CD8-positive, alpha-beta memory T cell (primary cell): ENCODE measurements around the gene ENPP4. TPM values are rescaled to one million over a fixed set of nuclear protein-coding genes. Genes with fewer than 3 reads are reported as not detected.
"Not testable (repeated sequence)": the region's sequence is repeated elsewhere in the genome, so short reads cannot be mapped to it uniquely, and the experiment has no call there.

ENCODE experiments used
- CTCF ChIA-PET: fragments of 350-600 bp; sonication (Branson Sonifier 250); formaldehyde crosslinking; loops from one replicate; lab custom pipeline; 2021; ENCODE audit warnings: antibody characterized with exemption; lab: Charles Lee
- POLR2A ChIA-PET: fragments of 350-600 bp; sonication (Branson Sonifier 250); formaldehyde crosslinking; loops from one replicate; lab custom pipeline; 2021; ENCODE audit warnings: antibody characterized with exemption; lab: Charles Lee
- DNase-seq, 5 donors: peaks; one replicate each; pipeline versions ENCODE4 v3.0.0 to v3.0.0-alpha.2; 2020 to 2022; ENCODE audit warnings: mixed read lengths in 1 of 5
- H3K27ac ChIP-seq: one replicate; pipeline ENCODE4 v1.7.0; 2013; ENCODE audit warnings: low read depth, mild to moderate bottlenecking, low read length, moderate library complexity
- H3K27me3 ChIP-seq: 2 replicates; pipeline ENCODE4 v1.7.0; 2013; ENCODE audit warnings: low read length, mild to moderate bottlenecking; ENCODE audit not compliant: insufficient read depth, poor library complexity, severe bottlenecking
- H3K36me3 ChIP-seq: 2 replicates; pipeline ENCODE4 v1.7.0; 2013; ENCODE audit warnings: mild to moderate bottlenecking, low read length, moderate library complexity; ENCODE audit not compliant: insufficient read depth
- H3K4me1 ChIP-seq: 2 replicates; pipeline ENCODE4 v1.7.0; 2013; ENCODE audit warnings: mild to moderate bottlenecking, low read length, moderate library complexity; ENCODE audit not compliant: insufficient read depth
- H3K4me3 ChIP-seq: 2 replicates; pipeline ENCODE4 v1.7.0; 2013; ENCODE audit warnings: mild to moderate bottlenecking, low read length
- H3K9me3 ChIP-seq: 2 replicates; pipeline ENCODE4 v1.7.0; 2013; ENCODE audit warnings: mild to moderate bottlenecking, low read length
- H3K27ac Mint-ChIP-seq, 8 donors: one replicate each; pipeline ENCODE4 v1.8.0; 2020 to 2021; ENCODE audit warnings: mixed read lengths in 8 of 8, mild to moderate bottlenecking in 6 of 8, inconsistent platforms in 3 of 8, moderate library complexity in 3 of 8
- H3K27me3 Mint-ChIP-seq, 2 donors: one replicate each; pipeline ENCODE4 v1.8.0; 2020 to 2021; ENCODE audit warnings: mixed read lengths in 2 of 2, mild to moderate bottlenecking in 1 of 2, moderate library complexity in 1 of 2
- H3K36me3 Mint-ChIP-seq, 3 donors: one replicate each; pipeline ENCODE4 v1.8.0; 2020 to 2021; ENCODE audit warnings: mixed read lengths in 3 of 3, inconsistent platforms in 1 of 3, mild to moderate bottlenecking in 1 of 3
- H3K4me1 Mint-ChIP-seq, 3 donors: one replicate each; pipeline ENCODE4 v1.8.0; 2020 to 2021; ENCODE audit warnings: mixed read lengths in 3 of 3, inconsistent platforms in 1 of 3, mild to moderate bottlenecking in 1 of 3
- H3K4me3 Mint-ChIP-seq, 7 donors: one replicate each; pipeline ENCODE4 v1.8.0; 2020 to 2021; ENCODE audit warnings: mixed read lengths in 7 of 7, mild to moderate bottlenecking in 6 of 7, moderate library complexity in 4 of 7, inconsistent platforms in 2 of 7
- H3K9me3 Mint-ChIP-seq, 5 donors: one replicate each; pipeline ENCODE4 v1.8.0; 2020 to 2022; ENCODE audit warnings: mixed read lengths in 5 of 5, mild to moderate bottlenecking in 3 of 5, moderate library complexity in 2 of 5, inconsistent platforms in 1 of 5
- polyA plus RNA-seq: library from polyadenylated mRNA; unstranded; fragments of 300-500 nt; fragmentation: Illumina TruSeq; gene quantifications from one replicate; pipeline ENCODE4 v1.2.3, GENCODE V29; 2021
- total RNA-seq, 2 experiments: library from RNA; stranded (reverse); gene quantifications; one replicate each; pipeline ENCODE4 v1.2.3, GENCODE V29; 2021

The ENPP4 gene
- total RNA-seq (10 to 100 TPM; 13.0 to 13.2 TPM), polyA plus RNA-seq (11.1 TPM)

GRCh38 chr6:46129629-46130511 lies at the start of gene ENPP4:
Gene ENPP4 (plus strand): TSS chr6:46129989. CDS start chr6:46139584, 9,595 bp downstream.
- CTCF ChIA-PET, result interaction anchor here (0.6 to 3.1 kb wide), 12 partner anchors 10 to 1654 kb away, joined by 3 to 14 read pairs (median 4); no protein-coding TSS in a partner anchor

GRCh38 chr6:46080111-46080510 lies 49.7 kb upstream of the ENPP4 start:
- Mint-ChIP-seq H3K9me3 (no peaks in the 10 kb centered on the region), H3K27me3 (no peaks in the 10 kb centered on the region), H3K36me3 (no peaks in the 10 kb centered on the region), H3K27ac (peak overlapping the region in 1 of 8 donors; percentile 22), H3K4me1 (peaks cover 2 to 18% (median 11%) of the 10 kb centered on the region in 3 donors), H3K4me3 (no peak overlapping the region)
- H3K36me3 ChIP-seq, result no peaks in the 10 kb centered on the region
- H3K9me3 ChIP-seq, result no peaks in the 10 kb centered on the region
- CTCF ChIA-PET, result interaction anchor here (1.4 to 1.5 kb wide), 2 partner anchors 10 to 12 kb away, joined by 3 to 8 read pairs; no protein-coding TSS in a partner anchor
- no peak for DNase-seq
- no peak overlapping the region for H3K27ac ChIP-seq
- no peak overlapping the region for H3K4me3 ChIP-seq
- no peaks in the 10 kb centered on the region for H3K27me3 ChIP-seq
- no peaks in the 10 kb centered on the region for H3K4me1 ChIP-seq
- POLR2A ChIA-PET, result no interaction called here

More at GRCh38 chr6:46129629-46130511, at the start of gene ENPP4:
- H3K27ac Mint-ChIP-seq, result peak within 1 kb of the TSS; percentile 88 to 98 (median 96)
- Histone ChIP-seq H3K27ac (peak within 1 kb of the TSS; percentile 81), H3K9me3 (no peaks in the 10 kb centered on the region), H3K4me3 (peak within 1 kb of the TSS; percentile 82), H3K36me3 (no peaks in the 10 kb centered on the region), H3K27me3 (no peaks in the 10 kb centered on the region), H3K4me1 (peaks cover 25% of the 10 kb centered on the region)
- H3K4me3 Mint-ChIP-seq, result peak within 1 kb of the TSS; percentile 96 to 100 (median 98)
- POLR2A ChIA-PET, result interaction anchor here (0.6 to 2.0 kb wide), 16 partner anchors 9 to 1347 kb away, joined by 3 to 11 read pairs (median 4); partner anchors contain the start of genes CD2AP and ENPP5
- peaks cover 43 to 77% (median 74%) of the 10 kb centered on the region in 3 donors for H3K4me1 Mint-ChIP-seq
- no peaks in the 10 kb centered on the region for H3K9me3 Mint-ChIP-seq
- DNase-seq, result peak; percentile 84 to 96 (median 92)
- H3K27me3 Mint-ChIP-seq, result peaks cover 0 to 1% of the 10 kb centered on the region in 2 donors
- H3K36me3 Mint-ChIP-seq, result peaks cover 0 to 12% (median 0%) of the 10 kb centered on the region in 3 donors

- H3K4me3 ChIP-seq, H3K27ac ChIP-seq, H3K9me3 Mint-ChIP-seq, H3K4me1 ChIP-seq, H3K27ac Mint-ChIP-seq, H3K36me3 Mint-ChIP-seq, H3K4me1 Mint-ChIP-seq, H3K27me3 ChIP-seq, H3K4me3 Mint-ChIP-seq, POLR2A ChIA-PET, CTCF ChIA-PET, H3K9me3 ChIP-seq, DNase-seq, H3K36me3 ChIP-seq: not testable (repeated sequence)
- H3K27me3 Mint-ChIP-seq, result peaks cover 10 to 27% of the 10 kb centered on the region in 2 donors
Measured at GRCh38 chr6:46085688-46086087, 44.1 kb upstream of the ENPP4 start.

DNA sequence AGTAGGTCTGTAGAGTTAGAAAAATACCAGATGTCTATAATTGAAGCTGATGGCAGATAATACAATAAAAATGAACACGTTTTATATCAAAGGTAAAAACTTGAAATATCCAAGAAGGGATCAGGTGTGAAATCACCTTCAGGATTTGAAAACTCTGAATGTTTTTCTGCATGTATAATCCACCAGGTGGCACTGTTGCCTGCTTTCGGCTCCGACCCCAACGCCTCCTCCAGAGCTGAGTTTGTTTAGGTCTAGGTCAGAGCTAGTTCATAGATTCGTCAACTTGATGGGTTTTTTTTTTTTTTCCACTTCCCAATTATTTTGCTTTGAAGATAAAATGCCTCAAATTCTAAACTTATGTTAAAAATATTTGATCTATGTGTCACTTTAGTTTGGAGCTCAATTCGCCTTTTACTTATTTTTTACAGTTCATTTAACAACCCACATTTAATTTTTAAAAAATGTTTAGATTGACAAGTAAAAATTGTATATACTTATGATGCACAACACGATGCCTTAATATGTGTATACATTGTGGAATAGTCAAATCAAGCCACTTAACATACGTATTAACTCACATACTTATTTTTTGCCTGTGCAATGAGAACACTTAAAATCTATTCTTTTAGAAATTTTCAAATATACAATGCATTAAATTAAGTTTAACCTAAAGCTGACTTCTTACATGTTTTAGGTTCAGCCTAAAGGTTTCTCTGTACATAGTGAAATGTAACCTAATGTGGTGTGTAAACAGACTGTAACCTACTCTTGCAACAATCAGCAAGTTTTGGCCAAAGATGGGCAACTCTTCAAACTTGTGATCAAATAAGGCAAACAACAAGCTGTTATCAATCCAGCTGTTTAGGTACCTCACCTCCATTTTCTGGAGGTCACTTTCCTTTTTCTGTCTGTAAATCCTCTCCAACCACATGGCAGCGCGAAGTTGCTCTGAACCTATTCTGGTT lies 39.4 kb upstream of the ENPP4 start:
- H3K27me3 ChIP-seq, result no peaks in the 10 kb centered on the region
- H3K4me3 ChIP-seq, result no peak overlapping the region
- H3K4me3 Mint-ChIP-seq, result no peak overlapping the region
- peaks cover 16 to 27% of the 10 kb centered on the region in 2 donors for H3K27me3 Mint-ChIP-seq
- H3K27ac ChIP-seq, result no peak overlapping the region
- POLR2A ChIA-PET, result interaction anchor here (0.7 kb wide), 1 partner anchor 769 kb away, joined by 4 read pairs; no protein-coding TSS in a partner anchor
- H3K36me3 Mint-ChIP-seq, result peaks cover 0 to 13% (median 2%) of the 10 kb centered on the region in 3 donors
- H3K36me3 ChIP-seq, result no peaks in the 10 kb centered on the region
- no peaks in the 10 kb centered on the region for H3K4me1 Mint-ChIP-seq
- H3K9me3 ChIP-seq, result peaks cover 4% of the 10 kb centered on the region
- peaks cover 10 to 19% (median 17%) of the 10 kb centered on the region in 5 donors for H3K9me3 Mint-ChIP-seq
- no peaks in the 10 kb centered on the region for H3K4me1 ChIP-seq
- CTCF ChIA-PET, result interaction anchor here (0.7 to 2.6 kb wide), 36 partner anchors 9 to 1621 kb away, joined by 3 to 33 read pairs (median 4); partner anchors contain the start of genes ENPP4, ENPP5 and RCAN2
- H3K27ac Mint-ChIP-seq, result no peak overlapping the region
- peak; percentile 26 to 73 (median 40) for DNase-seq

DNA sequence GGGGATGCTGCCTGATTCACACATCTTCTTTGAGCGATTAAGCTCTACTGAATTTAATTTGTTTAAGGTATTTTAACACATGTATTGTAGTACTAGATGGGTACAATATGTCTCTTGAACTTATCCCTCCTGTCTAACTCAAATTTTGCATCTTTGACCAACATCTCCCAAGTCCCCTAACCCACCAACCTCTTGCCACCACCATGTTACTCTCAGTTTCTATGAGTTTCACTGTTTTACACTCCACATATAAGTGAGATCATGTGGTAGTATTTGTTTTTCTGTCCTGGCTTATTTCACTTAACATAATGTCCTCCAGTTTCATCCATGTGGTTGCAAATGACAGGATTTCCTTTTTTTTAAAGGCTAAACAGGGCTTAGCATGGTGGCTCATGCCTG lies 38.7 kb upstream of the ENPP4 start:
- H3K27me3 ChIP-seq, result no peaks in the 10 kb centered on the region
- H3K4me1 ChIP-seq, result no peaks in the 10 kb centered on the region
- ChIA-PET POLR2A (no interaction called here), CTCF (interaction anchor here (0.9 to 2.6 kb wide), 15 partner anchors 9 to 1622 kb away, joined by 3 to 33 read pairs (median 5); partner anchors contain the start of genes ENPP4 and RCAN2)
- peaks cover 3 to 20% (median 5%) of the 10 kb centered on the region in 3 donors for H3K36me3 Mint-ChIP-seq
- peaks cover 14 to 26% of the 10 kb centered on the region in 2 donors for H3K27me3 Mint-ChIP-seq
- no peak overlapping the region for H3K27ac ChIP-seq
- peaks cover 4% of the 10 kb centered on the region for H3K9me3 ChIP-seq
- no peak overlapping the region for H3K4me3 ChIP-seq
- H3K36me3 ChIP-seq, result no peaks in the 10 kb centered on the region
- no peak overlapping the region for H3K27ac Mint-ChIP-seq
- H3K9me3 Mint-ChIP-seq, result peaks cover 17 to 26% (median 24%) of the 10 kb centered on the region in 5 donors
- no peak for DNase-seq
- no peak overlapping the region for H3K4me3 Mint-ChIP-seq
- no peaks in the 10 kb centered on the region for H3K4me1 Mint-ChIP-seq

DNA sequence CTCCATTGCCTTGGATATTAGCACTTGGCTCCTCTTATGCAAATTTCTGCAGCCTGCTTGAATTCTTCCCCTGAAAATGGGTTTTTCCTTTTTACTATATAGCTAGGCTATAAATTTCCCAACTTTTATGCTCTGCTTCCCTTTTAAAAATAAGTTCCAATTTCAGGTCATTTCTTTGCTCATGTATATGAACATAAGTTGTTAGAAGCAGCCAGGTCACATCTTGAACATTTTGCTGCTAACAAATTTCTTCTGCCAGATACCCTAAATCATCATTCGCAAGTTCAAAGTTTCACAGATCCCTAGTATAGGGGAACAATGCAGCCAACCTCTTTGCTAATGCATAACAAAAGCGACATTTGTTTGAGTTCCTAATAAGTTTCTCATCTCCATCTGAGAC lies 34.5 kb upstream of the ENPP4 start:
- DNase-seq, result no peak
- Mint-ChIP-seq H3K36me3 (peaks cover 18 to 34% (median 31%) of the 10 kb centered on the region in 3 donors), H3K27me3 (peaks cover 0 to 6% of the 10 kb centered on the region in 2 donors), H3K4me3 (no peak overlapping the region), H3K9me3 (peaks cover 19 to 33% (median 28%) of the 10 kb centered on the region in 5 donors), H3K4me1 (no peaks in the 10 kb centered on the region), H3K27ac (no peak overlapping the region)
- POLR2A ChIA-PET, result no interaction called here
- Histone ChIP-seq H3K27ac (no peak overlapping the region), H3K36me3 (no peaks in the 10 kb centered on the region), H3K9me3 (peaks cover 4% of the 10 kb centered on the region), H3K4me3 (no peak overlapping the region), H3K4me1 (no peaks in the 10 kb centered on the region), H3K27me3 (no peaks in the 10 kb centered on the region)
- CTCF ChIA-PET, result no interaction called here

- peaks cover 0 to 6% of the 10 kb centered on the region in 2 donors for H3K27me3 Mint-ChIP-seq
- H3K27ac Mint-ChIP-seq, result no peak overlapping the region
- ChIA-PET POLR2A (no interaction called here), CTCF (no interaction called here)
- peaks cover 23 to 50% (median 40%) of the 10 kb centered on the region in 3 donors for H3K36me3 Mint-ChIP-seq
- Histone ChIP-seq H3K27ac (no peak overlapping the region), H3K9me3 (peaks cover 4% of the 10 kb centered on the region), H3K4me1 (no peaks in the 10 kb centered on the region), H3K27me3 (no peaks in the 10 kb centered on the region), H3K4me3 (no peak overlapping the region), H3K36me3 (no peaks in the 10 kb centered on the region)
- no peak overlapping the region for H3K4me3 Mint-ChIP-seq
- H3K4me1 Mint-ChIP-seq, result no peaks in the 10 kb centered on the region
- no peak for DNase-seq
- H3K9me3 Mint-ChIP-seq, result peaks cover 19 to 33% (median 28%) of the 10 kb centered on the region in 5 donors
Measured at GRCh38 chr6:46097366-46097765, 32.4 kb upstream of the ENPP4 start.
